DND-41 (cell line): ENCODE results near the gene BAZ2A.

Source experiments
- ATAC-seq: fragments of 200-7000 bp; cut with Tn5 transposase; 3 replicates; pipeline ENCODE4 v1.9.1; 2021; ENCODE audit warnings: low read depth; ENCODE audit not compliant: insufficient read depth
- DNase-seq: peaks from one replicate; pipeline ENCODE4 v3.0.0-alpha.2; 2020
- H2AFZ ChIP-seq: 2 replicates; pipeline ENCODE4 v1.6.0; 2012; ENCODE audit warnings: low read depth, low read length
- H3K27ac ChIP-seq: 2 replicates; pipeline ENCODE4 v1.5.1; 2012; ENCODE audit warnings: low read length, inconsistent platforms
- H3K27me3 ChIP-seq: fragments of 200-600 bp; sonication (generic); 2 replicates; pipeline ENCODE4 v1.6.0; 2012; ENCODE audit warnings: low read length, mild to moderate bottlenecking, inconsistent platforms; ENCODE audit not compliant: insufficient read depth, poor library complexity
- H3K36me3 ChIP-seq: 2 replicates; pipeline ENCODE4 v1.5.1; 2012; ENCODE audit warnings: low read length, inconsistent platforms; ENCODE audit not compliant: insufficient read depth
- H3K4me1 ChIP-seq: 2 replicates; pipeline ENCODE4 v1.5.1; 2012; ENCODE audit warnings: mild to moderate bottlenecking, low read length; ENCODE audit not compliant: insufficient read depth
- H3K4me2 ChIP-seq: 2 replicates; pipeline ENCODE4 v1.6.0; 2012; ENCODE audit warnings: mild to moderate bottlenecking, moderate library complexity, low read length, inconsistent platforms; ENCODE audit not compliant: insufficient read depth
- H3K4me3 ChIP-seq, 2 experiments: fragments of 200-600 bp in 1 of 2; shearing (Covaris generic) in 1 of 2; 2 replicates each; pipeline ENCODE4 v1.5.1; 2012 to 2016; ENCODE audit warnings: inconsistent platforms in 2 of 2, low read length in 2 of 2, mild to moderate bottlenecking in 2 of 2, low read depth in 1 of 2, moderate library complexity in 1 of 2
- H3K79me2 ChIP-seq: 2 replicates; pipeline ENCODE4 v1.6.0; 2012; ENCODE audit warnings: low read length, inconsistent platforms; ENCODE audit not compliant: insufficient read depth
- H3K9ac ChIP-seq: 2 replicates; pipeline ENCODE4 v1.6.0; 2012; ENCODE audit warnings: low read depth, mild to moderate bottlenecking, inconsistent platforms, low read length, moderate library complexity
- H3K9me3 ChIP-seq: 2 replicates; pipeline ENCODE4 v1.5.1; 2012; ENCODE audit warnings: low read length, moderate library complexity, mild to moderate bottlenecking, inconsistent platforms; ENCODE audit not compliant: insufficient read depth, severe bottlenecking
- H4K20me1 ChIP-seq: 2 replicates; pipeline ENCODE4 v1.6.0; 2012; ENCODE audit warnings: low read length; ENCODE audit not compliant: insufficient read depth
- EZH2 ChIP-seq: IDR thresholded peaks from 3 replicates; pipeline ENCODE4 v1.6.1; 2012; ENCODE audit warnings: borderline replicate concordance, low read depth, mild to moderate bottlenecking, moderate library complexity, low read length, inconsistent platforms; ENCODE audit not compliant: severe bottlenecking
- TF ChIP-seq, protein P1 (sequence below): IDR thresholded peaks from 2 replicates; pipeline ENCODE4 v1.5.1; 2012; ENCODE audit warnings: borderline replicate concordance, low read length, moderate library complexity, mild to moderate bottlenecking; ENCODE audit not compliant: poor library complexity, severe bottlenecking; ENCODE audit errors: extremely low read depth

Gene BAZ2A

DNA sequence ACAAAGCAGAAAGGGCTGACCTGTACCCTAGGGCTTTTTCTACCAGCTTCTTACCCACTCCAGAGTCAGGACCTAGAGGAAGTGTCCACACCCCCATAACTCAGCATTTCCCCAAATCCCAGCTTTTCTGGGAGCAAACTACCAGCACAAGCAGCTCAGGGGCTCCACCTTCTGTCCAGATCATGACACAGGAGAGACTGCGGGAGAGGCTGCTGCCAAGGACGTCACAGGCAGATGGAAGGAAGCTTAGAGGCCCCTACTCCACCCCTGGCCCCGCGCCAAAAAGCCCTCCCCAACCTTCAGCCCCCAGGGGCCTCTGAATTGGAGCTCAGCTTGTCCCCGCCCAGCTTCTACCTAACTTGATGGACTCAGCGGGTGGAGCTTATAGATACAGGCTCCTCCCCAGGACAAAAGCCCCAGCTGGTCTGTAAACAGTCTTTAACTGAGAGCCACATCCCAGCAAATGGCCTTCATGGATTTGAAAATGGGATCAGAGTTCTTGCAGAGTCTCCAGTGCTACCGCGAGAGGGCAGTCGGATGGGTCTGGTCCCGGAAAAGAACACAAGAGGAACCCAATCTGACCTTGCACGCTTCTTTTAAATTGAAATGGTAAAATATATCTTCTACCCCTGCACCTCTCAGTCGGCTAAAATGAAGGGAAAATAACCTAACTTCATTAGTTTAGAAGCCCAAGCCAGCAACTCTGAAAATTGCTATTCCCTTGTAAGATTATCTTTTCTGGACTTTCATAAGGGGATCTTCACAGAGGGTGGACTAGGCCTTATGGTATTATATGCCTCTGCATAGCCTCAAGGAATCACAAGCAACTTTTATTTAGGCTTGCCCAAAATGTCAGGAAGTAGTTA is 6.8 kb upstream of the BAZ2A start:
- H3K27ac ChIP-seq = peak overlapping the region; percentile 68
- H3K79me2 ChIP-seq = peaks cover 41% of the 10 kb centered on the region
- H3K9me3 ChIP-seq = no peaks in the 10 kb centered on the region
- peaks cover 41% of the 10 kb centered on the region for H3K36me3 ChIP-seq
- TF ChIP-seq, protein P1, sequence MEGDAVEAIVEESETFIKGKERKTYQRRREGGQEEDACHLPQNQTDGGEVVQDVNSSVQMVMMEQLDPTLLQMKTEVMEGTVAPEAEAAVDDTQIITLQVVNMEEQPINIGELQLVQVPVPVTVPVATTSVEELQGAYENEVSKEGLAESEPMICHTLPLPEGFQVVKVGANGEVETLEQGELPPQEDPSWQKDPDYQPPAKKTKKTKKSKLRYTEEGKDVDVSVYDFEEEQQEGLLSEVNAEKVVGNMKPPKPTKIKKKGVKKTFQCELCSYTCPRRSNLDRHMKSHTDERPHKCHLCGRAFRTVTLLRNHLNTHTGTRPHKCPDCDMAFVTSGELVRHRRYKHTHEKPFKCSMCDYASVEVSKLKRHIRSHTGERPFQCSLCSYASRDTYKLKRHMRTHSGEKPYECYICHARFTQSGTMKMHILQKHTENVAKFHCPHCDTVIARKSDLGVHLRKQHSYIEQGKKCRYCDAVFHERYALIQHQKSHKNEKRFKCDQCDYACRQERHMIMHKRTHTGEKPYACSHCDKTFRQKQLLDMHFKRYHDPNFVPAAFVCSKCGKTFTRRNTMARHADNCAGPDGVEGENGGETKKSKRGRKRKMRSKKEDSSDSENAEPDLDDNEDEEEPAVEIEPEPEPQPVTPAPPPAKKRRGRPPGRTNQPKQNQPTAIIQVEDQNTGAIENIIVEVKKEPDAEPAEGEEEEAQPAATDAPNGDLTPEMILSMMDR = peak; percentile 90
- no peak for TF ChIP-seq EZH2
- H4K20me1 ChIP-seq = peaks cover 6% of the 10 kb centered on the region; the same call in 1 of the 2 replicates
- H3K9ac ChIP-seq = peak overlapping the region; percentile 61
- peak overlapping the region in 1 of 2 experiments; percentile 83; a peak in 3 of 4 replicates for H3K4me3 ChIP-seq
- DNase-seq (peak; percentile 98), ATAC-seq (peak; percentile 76)
- H3K4me1 ChIP-seq = peaks cover 52% of the 10 kb centered on the region
- peak overlapping the region; percentile 72 for H3K4me2 ChIP-seq
- peak overlapping the region; percentile 60 for H2AFZ ChIP-seq
- no peaks in the 10 kb centered on the region for H3K27me3 ChIP-seq

- H3K27me3 ChIP-seq = no peaks in the 10 kb centered on the region
- peak; percentile 80 for ATAC-seq
- peak overlapping the region; percentile 68 for H3K27ac ChIP-seq
- peak overlapping the region; percentile 61 to 83; a peak in 3 of 4 replicates for H3K4me3 ChIP-seq
- peak overlapping the region; percentile 60 for H2AFZ ChIP-seq
- peak; percentile 92 for DNase-seq
- H3K4me2 ChIP-seq = peak overlapping the region; percentile 72
- H3K9ac ChIP-seq = peak overlapping the region; percentile 61
- no peaks in the 10 kb centered on the region for H3K9me3 ChIP-seq
- H3K4me1 ChIP-seq = peaks cover 52% of the 10 kb centered on the region
- peaks cover 6% of the 10 kb centered on the region; the same call in 1 of the 2 replicates for H4K20me1 ChIP-seq
- TF ChIP-seq, protein P1 = no peak
- TF ChIP-seq EZH2 = no peak
- peaks cover 35% of the 10 kb centered on the region for H3K79me2 ChIP-seq
- peaks cover 34% of the 10 kb centered on the region for H3K36me3 ChIP-seq
These were observed 5.9 kb upstream of the BAZ2A start for GRCh38 chr12:56635806-56636674.

GRCh38 chr12:56634837-56635791 is 5.0 kb upstream of the BAZ2A start:
- peak overlapping the region; percentile 72 for H3K4me2 ChIP-seq
- no peaks in the 10 kb centered on the region for H3K27me3 ChIP-seq
- H4K20me1 ChIP-seq = peaks cover 6% of the 10 kb centered on the region; the same call in 1 of the 2 replicates
- peaks cover 42% of the 10 kb centered on the region for H3K79me2 ChIP-seq
- peak overlapping the region; percentile 68 for H3K27ac ChIP-seq
- H2AFZ ChIP-seq = peak overlapping the region; percentile 60
- DNase-seq (peak; percentile 73), ATAC-seq (peak; percentile 31)
- TF ChIP-seq, protein P1 = peak; percentile 55
- no peak for TF ChIP-seq EZH2
- peak overlapping the region; percentile 61 to 83; a peak in 3 of 4 replicates for H3K4me3 ChIP-seq
- H3K9me3 ChIP-seq = no peaks in the 10 kb centered on the region
- H3K4me1 ChIP-seq = peaks cover 60% of the 10 kb centered on the region
- peak overlapping the region; percentile 61 for H3K9ac ChIP-seq
- peaks cover 25% of the 10 kb centered on the region for H3K36me3 ChIP-seq
